NCI-H774 (cell line): ENCODE measurements around the gene MROH8.

ENCODE experiments used
- DNase-seq: peaks from one replicate; lab custom pipeline; 2025; lab: John Stamatoyannopoulos, UW

Gene MROH8

GRCh38 chr20:37178839-37179682 is at the start of gene MROH8, which contains the start of gene RPN2:
Gene MROH8, minus strand, starts transcription at chr20:37179548.
Gene RPN2, plus strand, starts transcription at chr20:37179330. Its CDS starts 27 bp downstream, at chr20:37179357.
- peak; percentile 95 for DNase-seq

GRCh38 chr20:37228656-37229055 is 49.3 kb upstream of the MROH8 start:
- DNase-seq: no peak

- no peak for DNase-seq
These were observed 48.7 kb upstream of the MROH8 start for GRCh38 chr20:37228082-37228481.

- no peak for DNase-seq
These were observed 47.5 kb upstream of the MROH8 start for GRCh38 chr20:37226889-37227288.

- no peak for DNase-seq
These were observed 45.8 kb upstream of the MROH8 start for GRCh38 chr20:37225146-37225545.

GRCh38 chr20:37223053-37223452 is 43.7 kb upstream of the MROH8 start:
- DNase-seq: no peak

- no peak for DNase-seq
These were observed 42.7 kb upstream of the MROH8 start for GRCh38 chr20:37222086-37222485.

GRCh38 chr20:37220731-37221130 is 41.4 kb upstream of the MROH8 start:
- no peak for DNase-seq

- no peak for DNase-seq
These were observed 40.7 kb upstream of the MROH8 start for GRCh38 chr20:37219751-37220668.

- DNase-seq: no peak
These were observed 39.6 kb upstream of the MROH8 start for GRCh38 chr20:37218976-37219375.

GRCh38 chr20:37218441-37218840 is 39.1 kb upstream of the MROH8 start:
- no peak for DNase-seq

GRCh38 chr20:37209661-37210314 is 30.4 kb upstream of the MROH8 start:
- DNase-seq: no peak

GRCh38 chr20:37209193-37209592 is 29.8 kb upstream of the MROH8 start:
- no peak for DNase-seq

- DNase-seq: no peak
These were observed 27.8 kb upstream of the MROH8 start for GRCh38 chr20:37207171-37207570.

GRCh38 chr20:37205794-37206193 is 26.4 kb upstream of the MROH8 start:
- no peak for DNase-seq

- DNase-seq: no peak
These were observed 25.8 kb upstream of the MROH8 start for GRCh38 chr20:37205130-37205529.

- no peak for DNase-seq
These were observed 24.7 kb upstream of the MROH8 start for GRCh38 chr20:37204056-37204455.

- no peak for DNase-seq
These were observed 23.1 kb upstream of the MROH8 start for GRCh38 chr20:37202267-37202943.

GRCh38 chr20:37201827-37202162 is 22.4 kb upstream of the MROH8 start:
- DNase-seq: no peak

GRCh38 chr20:37200926-37201826 is 21.8 kb upstream of the MROH8 start:
- no peak for DNase-seq

GRCh38 chr20:37200376-37200775 is 21.0 kb upstream of the MROH8 start:
- DNase-seq: no peak
